ENCODE results near the gene CNKSR1.

- TF ChIP-seq, protein P1, sequence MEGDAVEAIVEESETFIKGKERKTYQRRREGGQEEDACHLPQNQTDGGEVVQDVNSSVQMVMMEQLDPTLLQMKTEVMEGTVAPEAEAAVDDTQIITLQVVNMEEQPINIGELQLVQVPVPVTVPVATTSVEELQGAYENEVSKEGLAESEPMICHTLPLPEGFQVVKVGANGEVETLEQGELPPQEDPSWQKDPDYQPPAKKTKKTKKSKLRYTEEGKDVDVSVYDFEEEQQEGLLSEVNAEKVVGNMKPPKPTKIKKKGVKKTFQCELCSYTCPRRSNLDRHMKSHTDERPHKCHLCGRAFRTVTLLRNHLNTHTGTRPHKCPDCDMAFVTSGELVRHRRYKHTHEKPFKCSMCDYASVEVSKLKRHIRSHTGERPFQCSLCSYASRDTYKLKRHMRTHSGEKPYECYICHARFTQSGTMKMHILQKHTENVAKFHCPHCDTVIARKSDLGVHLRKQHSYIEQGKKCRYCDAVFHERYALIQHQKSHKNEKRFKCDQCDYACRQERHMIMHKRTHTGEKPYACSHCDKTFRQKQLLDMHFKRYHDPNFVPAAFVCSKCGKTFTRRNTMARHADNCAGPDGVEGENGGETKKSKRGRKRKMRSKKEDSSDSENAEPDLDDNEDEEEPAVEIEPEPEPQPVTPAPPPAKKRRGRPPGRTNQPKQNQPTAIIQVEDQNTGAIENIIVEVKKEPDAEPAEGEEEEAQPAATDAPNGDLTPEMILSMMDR (IDR thresholded peaks at IDR 0.05): no peak
- no peak for TF ChIP-seq POLR2A (IDR thresholded peaks at IDR 0.05)
Measured at GRCh38 chr1:26215246-26215645, 38.0 kb downstream of the CNKSR1 start.
